SKM-1 treated with dmso at 0.1 percent for 144 hours (cell line): ENCODE measurements around the gene KLK3.
"Not testable (repeated sequence)": the region's sequence is repeated elsewhere in the genome, so short reads cannot be mapped to it uniquely, and the experiment has no call there.

Experiments
- DNase-seq: peaks from one replicate; lab custom pipeline; 2025; ENCODE audit not compliant: unreplicated experiment; lab: John Stamatoyannopoulos, UW

KLK3 gene

GRCh38 chr19:50854636-50855410 is at the start of gene KLK3:
KLK3 (plus strand) TSS chr19:50854915; CDS start chr19:50854956, 41 bp downstream.
- DNase-seq = no peak

DNA sequence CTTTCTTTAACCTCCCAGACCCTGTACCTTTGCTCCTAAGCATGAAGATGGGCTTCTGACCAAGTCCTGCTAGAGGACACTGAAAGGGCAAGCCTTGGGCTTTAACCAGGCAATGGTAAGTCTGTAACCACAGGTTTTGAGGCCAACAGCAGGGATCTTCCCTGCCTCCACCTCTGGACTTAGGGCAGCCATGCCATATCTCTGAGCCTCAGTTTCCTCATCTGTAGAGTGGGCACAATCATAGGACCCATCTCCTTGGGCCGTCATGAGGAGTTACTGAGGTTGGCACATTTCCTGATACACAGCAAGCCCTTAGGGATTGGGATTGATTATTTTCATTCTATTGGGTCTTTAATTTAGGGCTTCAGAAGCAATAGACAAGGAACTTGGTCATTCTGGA is 45.9 kb upstream of the KLK3 start:
- no peak for DNase-seq

DNA sequence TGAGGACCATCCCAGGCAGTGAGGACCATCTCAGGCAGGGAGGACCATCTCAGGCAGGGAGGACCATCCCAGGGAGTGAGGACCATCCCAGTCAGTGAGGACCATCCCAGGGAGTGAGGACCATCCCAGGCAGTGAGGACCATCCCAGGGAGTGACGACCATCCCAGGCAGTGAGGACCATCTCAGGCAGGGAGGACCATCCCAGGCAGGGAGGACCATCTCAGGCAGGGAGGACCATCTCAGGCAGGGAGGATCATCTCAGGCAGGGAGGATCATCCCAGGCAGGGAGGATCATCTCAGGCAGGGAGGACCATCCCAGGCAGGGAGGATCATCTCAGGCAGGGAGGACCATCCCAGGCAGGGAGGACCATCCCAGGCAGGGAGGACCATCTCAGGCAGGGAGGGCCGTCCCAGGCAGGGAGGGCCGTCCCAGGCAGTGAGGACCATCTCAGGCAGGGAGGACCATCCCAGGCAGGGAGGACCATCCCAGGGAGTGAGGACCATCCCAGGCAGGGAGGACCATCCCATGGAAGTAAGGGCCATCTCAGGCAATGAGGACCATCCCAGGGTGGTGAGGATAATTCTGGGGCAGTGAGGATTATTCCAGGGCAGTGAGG is 43.0 kb upstream of the KLK3 start:
- DNase-seq = not testable (repeated sequence)

DNA sequence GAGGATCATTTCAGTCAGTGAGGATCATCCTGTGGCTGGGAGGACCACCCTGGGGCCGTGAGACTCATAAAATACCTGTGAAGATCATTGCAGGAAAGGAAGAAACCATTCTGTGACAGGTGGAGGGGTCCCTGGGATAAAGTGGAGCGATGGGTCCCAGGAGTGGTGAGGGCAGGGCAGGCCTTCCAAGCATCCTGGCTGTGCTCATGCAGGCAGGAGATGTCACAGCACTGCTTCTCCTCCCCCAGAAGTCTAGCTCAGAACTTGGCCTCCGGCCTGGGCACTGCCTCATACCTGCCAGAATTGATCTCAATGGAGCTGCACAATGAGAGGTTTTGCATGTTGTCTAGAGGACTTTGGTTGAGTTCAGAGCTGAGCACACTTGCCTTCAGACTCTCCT is 42.2 kb upstream of the KLK3 start:
- no peak for DNase-seq

GRCh38 chr19:50814883-50815282 is 39.8 kb upstream of the KLK3 start:
- DNase-seq = no peak

DNA sequence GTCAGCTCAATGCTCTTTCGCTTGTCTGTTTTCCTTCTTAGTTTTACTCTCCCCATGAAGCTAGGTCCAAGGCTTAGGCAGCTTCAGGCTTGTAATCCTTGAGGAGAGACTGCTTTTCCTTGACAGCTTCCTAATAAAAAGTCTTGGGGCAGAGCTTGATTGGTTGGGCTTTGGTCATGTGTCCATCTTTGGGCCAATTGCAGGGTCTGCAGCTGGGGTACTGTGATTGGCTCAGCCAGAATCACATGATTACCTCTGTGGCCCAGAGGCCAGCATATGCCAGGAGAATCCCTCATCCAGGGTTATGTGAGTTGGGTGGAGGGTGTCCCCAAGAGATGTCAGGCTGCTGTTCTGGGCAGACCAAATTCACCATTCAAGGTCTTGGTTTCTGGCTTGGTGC is 39.3 kb upstream of the KLK3 start:
- DNase-seq = no peak

DNA sequence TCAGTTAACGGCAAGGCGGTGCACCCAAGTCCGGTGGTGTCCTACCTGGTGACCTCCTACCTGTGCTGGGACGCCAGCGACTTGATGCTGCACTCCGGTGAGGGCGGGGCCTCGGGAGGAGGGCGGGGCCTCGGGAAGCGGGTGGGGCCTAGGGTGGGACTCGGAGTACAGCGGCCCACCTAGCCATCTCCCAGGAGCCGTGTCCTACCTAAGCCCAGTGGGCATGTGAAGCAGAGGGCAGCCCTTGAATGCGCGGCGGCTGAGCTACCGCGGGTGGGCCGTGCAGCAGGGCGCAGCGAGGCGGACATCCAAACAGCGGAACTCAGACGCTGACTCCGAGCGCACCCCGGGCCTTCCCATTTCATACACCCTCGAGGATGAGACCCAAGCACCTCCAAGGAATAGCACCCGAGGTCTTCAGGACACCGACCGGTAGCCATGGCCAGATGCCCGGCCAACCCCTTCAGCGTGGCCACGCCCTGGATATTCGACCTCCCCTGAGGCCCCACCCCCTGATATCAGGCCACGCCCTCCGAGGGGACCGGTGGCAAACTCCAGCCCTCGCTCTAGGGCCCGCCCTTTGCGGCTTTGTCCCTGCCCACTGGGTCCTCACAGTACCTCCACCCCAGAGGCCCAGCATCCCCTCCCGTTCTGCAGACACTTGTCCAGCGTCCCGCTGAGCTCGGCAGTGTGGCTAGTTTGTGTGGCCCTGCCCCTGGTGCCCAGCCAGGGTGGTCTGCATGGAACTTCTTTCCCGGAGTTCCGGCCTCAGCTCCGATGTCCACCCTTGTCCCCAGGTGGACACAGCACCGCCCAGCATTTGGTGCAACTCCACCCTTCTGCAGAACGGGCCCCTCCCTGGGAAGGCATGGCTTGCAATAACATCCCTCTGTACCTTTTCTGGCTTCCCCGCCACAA is 36.5 kb upstream of the KLK3 start:
- no peak for DNase-seq

DNA sequence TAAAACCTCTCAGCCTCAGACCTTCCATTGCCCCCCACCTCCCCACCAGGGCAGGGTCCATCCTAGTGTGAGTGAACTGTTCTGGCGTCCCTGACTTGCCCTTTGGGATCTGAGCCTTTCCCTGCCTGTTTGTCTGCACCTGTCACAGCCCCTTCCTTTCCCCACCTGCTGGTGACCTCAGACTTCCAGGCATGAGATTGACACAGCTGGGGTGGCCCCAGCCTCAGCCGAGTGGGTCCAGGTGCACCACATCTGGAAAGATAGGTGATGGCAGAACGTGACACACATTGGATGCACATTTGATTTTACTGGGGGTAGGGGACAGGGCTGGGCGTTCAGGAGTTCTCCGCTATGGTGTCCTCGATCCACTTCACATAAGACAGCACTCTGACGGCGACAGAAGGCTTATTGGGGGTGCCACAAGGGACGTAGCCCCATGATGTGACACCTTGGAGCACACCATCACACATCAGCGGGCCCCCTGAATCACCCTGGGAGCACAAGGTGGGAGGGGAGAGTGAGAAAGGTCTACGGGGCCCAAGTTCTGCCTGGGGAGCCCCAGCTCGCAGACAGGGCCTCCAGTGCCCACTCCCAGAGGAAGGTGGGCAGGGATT is 35.7 kb upstream of the KLK3 start:
- no peak for DNase-seq

DNA sequence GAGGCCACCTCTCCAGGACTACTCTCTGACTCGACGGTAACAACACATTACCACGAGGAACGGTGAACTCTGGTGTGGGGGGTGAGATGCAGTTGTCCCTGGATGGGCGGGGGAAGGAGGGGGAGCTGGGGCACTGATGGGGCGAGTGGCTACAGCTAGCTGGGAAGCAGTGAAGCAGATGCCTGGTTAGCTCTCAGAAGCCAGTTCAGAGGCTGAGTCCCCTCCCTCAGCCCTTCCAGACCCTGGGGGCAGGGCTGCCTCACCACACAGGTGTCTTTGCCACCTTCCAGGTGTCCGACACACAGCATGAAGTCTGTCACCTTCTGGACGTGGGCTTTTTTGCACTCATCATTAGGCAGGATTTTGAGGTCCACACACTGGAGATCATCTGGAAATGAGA is 35.1 kb upstream of the KLK3 start:
- DNase-seq = no peak

- no peak for DNase-seq
Measured at GRCh38 chr19:50820086-50820485, 34.6 kb upstream of the KLK3 start.

DNA sequence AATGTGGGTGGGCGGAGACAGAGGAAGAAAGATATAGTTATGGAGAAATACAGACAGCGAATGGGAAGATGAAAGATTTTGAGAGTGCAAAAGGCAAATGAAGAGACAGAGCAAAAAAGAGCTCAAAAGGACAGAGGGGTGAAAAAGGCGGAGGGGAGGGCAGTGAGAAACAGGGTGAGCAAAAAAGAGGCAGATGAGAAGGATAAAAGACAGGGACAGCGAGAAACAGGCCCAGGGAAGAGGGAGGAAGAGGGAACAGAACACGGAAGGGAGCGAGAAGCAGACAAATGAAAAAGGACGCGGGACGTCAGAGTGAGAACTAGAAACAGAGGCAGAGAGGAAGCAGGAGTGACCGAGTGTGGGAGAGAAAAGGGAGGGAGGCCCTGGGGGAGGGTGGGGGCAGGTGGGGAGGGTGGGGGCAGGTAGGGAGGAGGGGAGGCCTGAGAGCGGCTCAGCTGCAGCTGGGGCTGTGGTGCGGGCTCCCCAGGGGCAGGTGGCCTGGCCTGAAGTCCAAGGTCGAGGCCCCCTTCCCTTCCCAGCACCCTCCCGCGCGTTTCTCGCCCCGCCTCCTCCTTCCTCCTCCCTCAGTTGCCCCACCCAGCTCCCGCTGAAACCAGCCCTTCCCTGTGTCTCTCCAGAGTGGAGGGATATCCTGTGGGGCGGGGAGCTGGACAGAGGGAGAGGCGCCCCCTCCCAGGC is 34.0 kb upstream of the KLK3 start:
- peak; percentile 9 for DNase-seq

- no peak for DNase-seq
Measured at GRCh38 chr19:50821248-50821612, 33.5 kb upstream of the KLK3 start.

DNA sequence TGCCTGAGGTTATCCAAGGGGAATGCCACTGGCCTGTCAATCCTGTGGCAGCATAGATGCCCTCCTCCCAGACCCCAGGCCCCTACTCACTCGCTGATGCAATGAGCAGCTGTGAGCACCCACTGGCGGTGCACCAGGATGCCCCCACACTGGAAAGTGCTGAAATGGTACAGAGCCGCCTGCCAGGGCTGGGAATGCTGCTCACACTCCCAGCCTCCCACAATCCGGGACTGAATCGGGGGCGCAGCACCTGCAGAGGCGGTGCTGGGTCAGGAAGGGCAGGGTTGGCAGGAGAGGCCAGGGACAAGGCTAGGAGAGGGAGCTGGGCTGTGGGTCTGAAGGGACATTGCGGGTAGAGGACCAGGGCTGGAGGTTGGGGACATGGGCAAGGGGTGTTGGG is 33.1 kb upstream of the KLK3 start:
- DNase-seq = no peak

DNA sequence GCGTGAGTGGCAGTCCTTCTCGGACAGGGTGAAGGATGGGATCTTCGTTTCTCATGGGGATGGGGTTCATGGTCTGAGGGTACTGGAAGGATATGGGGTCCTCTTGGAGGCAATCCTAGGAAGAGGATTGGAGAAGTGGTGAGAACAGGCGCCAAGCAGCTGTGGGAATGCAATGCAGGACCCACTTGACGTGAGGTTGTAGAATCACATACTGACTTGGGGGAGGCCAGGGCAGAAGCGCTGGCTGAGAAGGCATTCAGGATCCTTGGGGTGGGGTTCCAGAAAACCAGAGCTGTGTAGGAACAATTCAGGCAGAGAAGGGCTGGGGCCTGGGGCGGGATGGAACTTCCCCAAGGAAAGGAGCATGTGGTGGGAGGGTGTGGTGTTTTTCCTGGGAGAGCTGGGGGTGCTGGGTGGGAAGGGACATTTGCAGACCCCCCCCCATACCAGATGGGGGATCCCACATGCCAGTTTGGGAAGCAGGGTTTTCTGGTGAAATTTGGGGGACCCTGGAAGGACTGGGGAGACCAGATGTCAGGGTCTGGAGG is 32.0 kb upstream of the KLK3 start:
- DNase-seq = no peak

DNA sequence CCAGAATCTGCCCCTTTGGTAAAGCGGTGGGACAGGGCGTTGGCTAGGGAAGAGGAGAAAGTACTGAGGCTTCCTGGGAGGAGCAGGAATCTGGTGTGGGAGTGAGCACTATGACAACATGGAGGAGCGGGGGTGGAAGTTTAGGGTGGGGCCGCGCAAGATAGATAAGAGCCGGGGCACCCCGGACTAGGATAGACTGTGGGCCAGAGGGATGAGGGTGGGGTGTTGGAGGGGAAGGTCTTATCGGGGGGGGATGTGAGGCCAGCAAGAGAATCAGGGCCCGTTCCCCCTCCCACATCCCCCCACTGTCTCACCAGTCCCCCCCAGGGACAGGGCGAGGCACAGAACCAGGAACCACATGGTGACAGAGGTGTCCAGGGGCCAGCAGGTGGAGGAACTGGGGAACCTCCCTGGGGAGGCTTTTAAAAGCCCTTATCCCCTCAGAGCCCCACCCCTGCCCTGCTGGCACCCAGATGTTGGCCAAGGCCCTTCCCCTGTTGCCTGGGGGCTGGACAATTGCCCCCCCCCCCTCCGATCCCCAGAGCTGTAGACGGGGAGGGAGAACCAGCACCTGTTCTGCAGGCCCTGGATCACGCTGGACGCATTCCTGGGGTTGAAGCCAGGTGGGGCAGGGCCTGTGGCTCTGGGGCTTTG is 31.2 kb upstream of the KLK3 start, which contains the start of gene KLK1:
Gene KLK1, minus strand, starts transcription at position 399 of the 654 bp plus-strand sequence. Its CDS starts 39 bp downstream, at position 360.
- DNase-seq = no peak

- DNase-seq = no peak
Measured at GRCh38 chr19:50826492-50827240, 28.0 kb upstream of the KLK3 start.

- DNase-seq = no peak
Measured at GRCh38 chr19:50827476-50827875, 27.2 kb upstream of the KLK3 start.

GRCh38 chr19:50829801-50830200 is 24.9 kb upstream of the KLK3 start:
- no peak for DNase-seq
